ENCODE data around the gene KRTAP17-1.
"Not testable (repeated sequence)": the region's sequence is repeated elsewhere in the genome, so short reads cannot be mapped to it uniquely, and the experiment has no call there.

Gene KRTAP17-1

DNA sequence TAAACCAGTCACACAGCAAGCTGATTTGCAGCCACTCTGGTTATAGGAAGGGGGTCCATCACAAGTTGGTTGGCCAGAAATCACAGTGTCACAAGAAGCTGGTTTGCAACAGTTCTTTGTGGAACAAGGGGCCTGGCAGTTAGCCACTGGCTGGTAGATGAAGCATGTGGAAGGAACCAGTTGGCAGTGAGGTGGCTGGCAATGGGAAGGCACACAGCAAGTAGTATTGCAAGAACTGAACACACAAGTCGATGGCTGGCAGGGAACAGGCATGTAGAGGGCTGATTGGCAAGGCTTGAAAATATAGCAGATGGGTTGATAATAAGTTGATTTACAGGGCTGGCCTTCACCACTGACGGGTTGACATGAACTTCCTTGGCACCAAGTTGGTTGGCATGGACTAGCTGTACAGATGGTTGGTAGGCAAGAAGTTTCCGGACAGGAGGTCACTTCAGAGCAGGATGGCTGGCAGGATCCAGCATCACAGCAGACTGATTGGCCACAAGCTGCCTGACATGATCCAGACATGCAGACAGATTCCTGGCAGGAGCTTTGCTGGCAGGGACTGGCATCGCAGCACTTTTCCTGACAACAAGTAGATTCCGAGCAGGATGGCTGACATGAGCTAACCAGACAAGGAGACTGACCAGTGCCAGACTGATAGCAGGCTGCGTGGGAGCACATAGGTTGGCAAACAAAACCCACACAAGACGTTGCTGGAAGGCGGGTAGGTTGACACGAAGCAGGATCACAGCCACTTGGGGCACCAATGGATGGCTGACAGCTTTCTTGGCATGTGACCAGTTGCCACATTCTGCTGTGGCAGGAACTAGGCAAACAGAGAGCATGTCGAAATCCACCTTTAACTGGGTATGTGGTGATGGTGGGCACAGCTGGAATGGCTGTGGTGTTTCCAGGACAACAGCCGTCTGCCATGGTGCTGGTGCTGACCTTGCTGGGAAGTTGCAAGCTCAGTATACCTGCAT lies 13.3 kb downstream of the KRTAP17-1 start, which contains the start of gene KRTAP29-1:
TSS of gene KRTAP29-1 (minus strand) at position 936 of the 986 bp plus-strand sequence. CDS start at position 936, 0 bp downstream.
- no peak for DNase-seq

DNA sequence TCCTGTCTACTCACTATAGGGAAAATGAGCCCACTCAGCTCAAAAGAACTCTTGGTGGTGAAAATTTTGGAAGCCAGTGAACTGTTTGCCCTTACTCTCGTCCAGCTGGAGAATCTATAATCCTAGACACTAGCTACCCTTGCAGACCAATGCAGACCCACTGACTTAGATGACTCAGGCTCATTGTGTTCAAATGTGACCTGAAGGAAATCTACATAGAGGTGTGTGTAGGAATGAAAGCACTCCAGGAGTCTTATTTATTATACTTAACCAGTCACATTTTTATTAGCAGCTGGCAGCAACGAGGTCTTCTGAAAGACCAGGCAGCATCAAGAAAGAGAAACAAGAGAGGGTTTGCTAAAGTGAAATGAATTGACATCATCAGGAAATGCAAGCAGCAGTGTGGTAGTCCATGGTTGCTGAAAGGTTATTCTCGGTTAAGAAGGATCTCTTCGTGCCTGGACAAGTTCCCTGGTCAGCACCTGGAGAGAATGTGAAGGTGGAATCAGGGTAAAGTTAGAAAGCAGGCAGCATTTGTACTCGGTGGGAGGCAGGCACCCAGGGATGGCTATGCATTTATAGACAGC lies 14.2 kb downstream of the KRTAP17-1 start:
- no peak for DNase-seq

DNA sequence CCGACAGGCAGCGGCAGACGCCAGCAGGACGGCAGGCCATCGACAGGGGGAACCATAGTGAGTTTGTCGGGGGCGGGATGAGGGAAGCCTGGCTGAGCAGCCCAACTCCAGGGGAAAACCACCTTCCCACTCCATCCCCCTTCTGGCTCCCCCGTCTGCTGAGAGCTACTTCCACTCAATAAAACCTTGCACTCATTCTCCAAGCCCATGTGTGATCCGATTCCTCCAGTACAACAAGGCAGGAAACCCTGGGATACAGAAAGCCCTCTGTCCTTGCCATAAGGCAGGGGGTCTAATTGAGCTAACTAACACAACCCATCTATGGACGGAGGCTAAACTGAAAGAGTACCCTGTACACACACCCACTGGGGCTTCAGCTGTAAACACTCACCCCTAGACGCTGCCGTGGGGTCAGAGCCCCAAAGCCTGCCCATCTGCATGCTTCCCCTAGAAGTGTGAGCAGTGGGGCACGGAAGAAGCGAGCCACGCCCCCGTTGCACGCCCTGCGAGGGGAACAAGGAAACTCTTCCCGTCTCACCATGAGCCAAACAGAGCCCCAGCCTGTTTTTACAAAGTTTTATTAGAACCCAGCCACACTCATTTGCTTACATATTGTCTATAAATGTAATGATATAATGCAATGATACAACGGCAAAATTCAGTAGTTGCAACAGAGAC lies 16.9 kb downstream of the KRTAP17-1 start:
- no peak for DNase-seq

DNA sequence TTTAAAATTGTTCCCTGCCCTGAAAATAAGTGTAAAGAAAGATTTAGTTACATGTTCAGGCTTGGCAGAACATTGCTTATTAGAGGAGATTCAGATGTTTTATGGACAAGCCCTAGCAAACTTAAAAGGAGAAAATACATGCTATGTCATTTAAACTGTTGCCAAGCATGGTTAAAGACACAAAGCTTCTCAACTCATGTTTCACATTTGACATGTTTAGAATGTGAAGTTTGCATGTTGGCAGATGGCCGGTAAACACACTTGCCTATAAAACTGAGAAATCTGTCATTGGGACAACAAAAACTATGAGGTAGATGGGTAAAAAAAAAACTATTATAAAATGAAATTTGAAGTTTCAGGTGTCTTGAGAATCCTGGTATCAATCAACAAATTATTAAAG lies 18.7 kb downstream of the KRTAP17-1 start:
- DNase-seq = no peak

DNA sequence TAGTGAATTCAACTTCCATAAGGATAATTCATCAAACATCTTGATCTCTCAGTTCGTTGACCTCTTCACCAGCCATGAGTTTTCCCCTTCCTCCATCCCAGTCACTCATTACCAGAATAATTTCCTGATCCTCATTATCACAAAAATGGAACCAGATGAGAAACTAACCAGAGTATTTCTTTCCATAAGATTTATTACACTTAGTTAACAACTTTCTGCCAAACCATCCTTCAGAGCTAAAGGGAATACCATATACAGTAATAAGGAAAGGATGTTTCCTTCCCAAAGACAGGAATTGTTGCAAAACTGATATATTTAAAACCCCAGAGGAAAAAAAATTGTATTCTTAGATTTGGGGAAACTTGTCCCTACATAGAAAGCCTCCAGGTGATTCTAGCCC lies 21.5 kb downstream of the KRTAP17-1 start:
- no peak for DNase-seq

DNA sequence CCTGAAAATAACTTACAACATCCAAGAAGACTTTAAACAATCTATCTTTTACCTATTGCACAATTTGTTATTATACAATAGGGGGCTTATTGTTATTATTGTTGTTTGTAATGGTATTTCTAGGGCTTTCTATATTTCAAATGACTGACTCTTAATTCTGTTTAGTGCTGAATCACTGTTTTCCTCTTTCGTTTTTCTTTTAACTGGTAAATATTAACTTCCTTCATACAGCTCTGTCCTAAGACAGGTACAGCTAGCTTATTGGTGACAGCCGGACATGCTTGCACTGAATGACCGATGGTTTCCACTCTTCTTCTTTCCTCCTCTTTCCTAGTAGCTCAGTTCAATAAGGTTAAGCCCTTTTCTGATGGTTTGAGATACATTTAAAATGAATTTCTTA lies 28.5 kb downstream of the KRTAP17-1 start:
- no peak for DNase-seq

DNA sequence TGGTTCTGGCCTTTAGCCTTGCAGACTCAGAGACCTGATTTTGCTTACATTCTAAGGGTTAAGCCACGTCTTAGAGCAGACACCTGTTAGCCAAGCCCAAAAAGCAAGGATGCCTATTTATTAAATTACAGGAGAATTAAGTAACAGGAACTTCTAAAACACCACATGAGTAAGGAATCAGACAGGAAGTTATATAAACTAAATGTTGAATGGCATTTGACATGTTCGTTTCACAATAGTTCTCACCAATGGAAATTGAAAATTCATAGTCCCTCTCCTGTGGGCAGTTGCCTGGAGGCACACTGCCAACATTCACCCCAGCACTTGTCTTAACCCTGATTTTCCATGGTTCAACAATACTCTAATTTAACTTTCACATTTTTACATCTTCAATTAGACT lies 31.0 kb downstream of the KRTAP17-1 start:
- DNase-seq = no peak

DNA sequence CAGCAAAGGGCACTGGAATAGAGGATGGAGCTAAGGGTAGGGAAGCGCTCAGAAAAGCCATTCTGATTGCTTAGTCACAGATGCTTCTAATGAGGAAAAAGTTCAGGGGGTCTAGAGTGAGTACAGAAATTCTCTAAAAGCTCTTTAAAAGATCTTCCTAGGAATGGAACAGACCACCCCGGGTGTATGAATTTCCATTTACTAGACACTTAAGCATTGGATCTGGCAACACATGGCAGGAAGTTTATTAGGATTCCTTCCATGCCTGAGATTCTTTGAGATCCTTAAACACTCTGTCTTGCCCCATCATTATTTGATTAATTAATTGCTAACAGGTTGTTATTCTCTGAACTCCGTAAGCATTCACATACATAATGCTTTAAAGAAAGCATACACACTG lies 31.5 kb downstream of the KRTAP17-1 start:
- DNase-seq = no peak

DNA sequence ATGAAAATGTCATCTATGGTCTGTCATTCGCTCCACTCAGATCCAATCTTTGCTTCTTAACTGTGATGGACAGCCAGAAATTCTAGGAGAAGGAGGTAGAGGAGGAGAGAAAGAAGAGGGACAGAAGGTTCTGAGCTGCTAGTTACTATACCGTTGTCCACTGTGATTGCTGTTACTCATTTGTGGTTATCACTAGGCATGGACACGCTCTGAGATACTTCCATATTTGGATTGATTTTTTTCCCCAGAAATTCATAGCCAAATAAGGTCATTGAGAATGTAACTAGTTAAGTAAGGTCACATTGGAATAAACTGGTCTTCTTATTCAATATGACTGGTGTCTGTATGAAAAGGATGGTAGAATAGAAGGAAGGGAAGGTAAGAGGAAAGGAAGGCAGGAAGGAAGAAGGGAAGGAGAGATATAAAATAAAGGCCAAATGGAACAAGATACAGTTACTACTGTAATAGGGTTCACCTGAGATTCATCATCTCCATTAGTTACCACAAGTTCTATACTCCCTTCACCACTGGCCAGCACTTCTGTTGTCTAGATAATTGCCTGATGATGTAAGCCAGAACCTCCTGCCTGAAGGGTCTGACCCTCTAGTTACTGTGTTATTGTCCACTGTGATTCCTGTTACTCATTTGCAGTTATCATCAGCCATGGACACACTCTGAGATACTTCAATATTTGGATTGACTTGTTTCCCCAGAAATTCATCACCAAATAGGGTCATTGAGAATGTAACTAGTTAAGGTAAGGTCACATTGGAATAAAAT lies 37.1 kb downstream of the KRTAP17-1 start:
- no peak for DNase-seq

DNA sequence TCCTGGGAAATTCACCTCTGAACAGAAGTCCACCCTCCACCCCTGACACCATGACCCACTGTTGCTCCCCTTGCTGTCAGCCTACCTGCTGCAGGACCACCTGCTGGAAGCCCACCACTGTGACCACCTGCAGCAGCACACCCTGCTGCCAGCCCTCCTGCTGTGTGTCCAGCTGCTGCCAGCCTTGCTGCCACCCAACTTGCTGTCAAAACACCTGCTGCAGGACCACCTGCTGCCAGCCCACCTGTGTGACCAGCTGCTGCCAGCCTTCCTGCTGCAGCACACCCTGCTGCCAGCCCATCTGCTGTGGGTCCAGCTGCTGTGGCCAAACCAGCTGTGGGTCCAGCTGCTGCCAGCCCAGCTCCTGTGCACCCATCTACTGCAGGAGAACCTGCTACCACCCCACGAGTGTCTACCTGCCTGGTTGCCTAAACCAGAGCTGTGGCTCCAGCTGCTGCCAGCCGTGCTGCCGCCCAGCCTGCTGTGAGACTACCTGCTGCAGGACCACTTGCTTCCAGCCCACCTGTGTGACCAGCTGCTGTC lies 39.8 kb downstream of the KRTAP17-1 start, which contains the start of gene KRTAP9-7:
TSS of gene KRTAP9-7 (plus strand) at position 51 of the 543 bp plus-strand sequence. CDS start at position 51, 0 bp downstream.
- DNase-seq = not testable (repeated sequence)

DNA sequence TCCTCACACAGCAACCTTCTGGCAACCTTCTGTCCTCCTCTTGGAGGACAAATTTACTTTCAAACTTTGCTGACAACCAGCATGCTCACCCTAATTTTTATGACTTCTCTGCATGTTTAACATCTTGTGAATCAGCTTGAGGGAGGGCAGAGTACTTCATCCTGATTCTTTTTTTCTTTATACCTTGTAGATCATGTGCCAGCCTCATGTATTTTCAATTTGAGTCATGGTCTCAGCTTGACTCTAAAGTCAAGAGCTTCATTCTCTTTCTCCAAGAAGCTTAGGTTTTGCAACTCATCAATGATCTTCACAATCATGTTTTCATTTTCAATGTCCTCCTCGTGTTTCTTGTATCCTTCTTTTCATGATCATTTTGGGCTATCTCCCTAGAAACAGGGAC lies 43.7 kb downstream of the KRTAP17-1 start:
- no peak for DNase-seq

DNA sequence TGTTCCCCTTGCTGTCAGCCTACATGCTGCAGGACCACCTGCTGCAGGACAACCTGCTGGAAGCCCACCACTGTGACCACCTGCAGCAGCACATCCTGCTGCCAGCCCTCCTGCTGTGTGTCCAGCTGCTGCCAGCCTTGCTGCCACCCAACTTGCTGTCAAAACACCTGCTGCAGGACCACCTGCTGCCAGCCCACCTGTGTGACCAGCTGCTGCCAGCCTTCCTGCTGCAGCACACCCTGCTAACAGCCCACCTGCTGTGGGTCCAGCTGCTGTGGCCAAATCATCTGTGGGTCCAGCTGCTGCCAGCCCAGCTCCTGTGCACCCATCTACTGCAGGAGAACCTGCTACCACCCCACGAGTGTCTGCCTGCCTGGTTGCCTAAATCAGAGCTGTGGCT lies 44.2 kb downstream of the KRTAP17-1 start:
- not testable (repeated sequence) for DNase-seq

DNA sequence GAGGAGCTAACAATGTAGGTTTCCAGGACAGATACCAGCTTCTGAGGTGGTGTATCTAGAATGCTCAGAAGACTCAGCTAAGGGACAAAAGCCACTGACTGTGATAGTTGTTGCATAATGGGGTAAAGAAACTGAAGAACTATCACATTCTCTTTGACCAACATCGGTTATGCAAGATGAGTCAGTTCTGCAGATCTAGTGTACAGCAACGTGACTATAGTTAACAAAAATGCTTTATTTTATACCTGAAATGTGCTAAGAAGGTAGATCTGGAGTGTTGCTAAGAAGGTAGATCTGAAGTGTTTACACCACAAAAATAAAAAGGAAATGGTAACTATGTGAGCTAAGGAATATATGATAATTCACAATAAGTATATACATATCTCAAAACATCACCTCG lies 47.8 kb downstream of the KRTAP17-1 start:
- DNase-seq = no peak

DNA sequence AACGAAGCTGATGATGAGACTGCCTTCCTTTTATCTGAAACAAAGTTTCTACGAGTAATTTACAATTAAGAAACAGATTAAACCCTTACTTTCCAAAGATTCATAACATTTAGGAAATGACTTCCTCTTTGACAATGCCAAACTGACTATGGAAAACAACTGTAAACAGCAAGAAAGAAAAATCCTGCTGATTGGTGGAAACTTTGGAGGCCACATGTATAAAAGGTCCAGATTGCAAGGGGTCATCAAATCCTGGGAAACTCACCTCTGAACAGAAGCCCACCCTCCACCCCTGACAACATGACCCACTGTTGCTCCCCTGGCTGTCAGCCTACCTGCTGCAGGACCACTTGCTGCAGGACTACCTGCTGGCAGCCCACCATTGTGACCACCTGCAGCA lies 50.4 kb downstream of the KRTAP17-1 start, which contains the start of gene KRTAP9-6:
TSS of gene KRTAP9-6 (plus strand) at position 301 of the 400 bp plus-strand sequence. CDS start at position 301, 0 bp downstream.
- no peak for DNase-seq
